H9 (cell line): ENCODE results near the gene NLRX1. TPM values are rescaled to one million over a fixed set of nuclear protein-coding genes. Genes with fewer than 3 reads are reported as not detected.
A peak's percentile ranks its signal among the peaks of the same experiment; 100 is the strongest.

Experiments
- DNase-seq: peaks from one replicate; pipeline ENCODE4 v3.0.0-alpha.2; 2017
- H2AFZ ChIP-seq: one replicate; pipeline ENCODE4 v1.6.1; 2013; ENCODE audit warnings: mild to moderate bottlenecking, low read length, control low read depth, moderate library complexity
- H2AK5ac ChIP-seq: 2 replicates; pipeline ENCODE4 v1.6.1; 2013; ENCODE audit warnings: low read length, control low read depth, mixed read lengths; ENCODE audit not compliant: insufficient read length
- H2BK120ac ChIP-seq: one replicate; pipeline ENCODE4 v1.6.1; 2013; ENCODE audit warnings: low read depth, mild to moderate bottlenecking, low read length, control low read depth, inconsistent platforms; ENCODE audit not compliant: poor library complexity, severe bottlenecking
- H2BK12ac ChIP-seq: 2 replicates; pipeline ENCODE4 v1.6.1; 2013; ENCODE audit warnings: low read length, control low read depth, mixed read lengths, low read depth; ENCODE audit not compliant: insufficient read length
- H2BK15ac ChIP-seq: 2 replicates; pipeline ENCODE4 v1.6.1; 2013; ENCODE audit warnings: low read depth, low read length, control low read depth
- H2BK20ac ChIP-seq: one replicate; pipeline ENCODE4 v1.6.1; 2013; ENCODE audit warnings: low read depth, mild to moderate bottlenecking, low read length, control low read depth, inconsistent platforms; ENCODE audit not compliant: poor library complexity, severe bottlenecking
- H2BK5ac ChIP-seq: 2 replicates; pipeline ENCODE4 v1.6.1; 2013; ENCODE audit warnings: low read length, control low read depth, mixed read lengths; ENCODE audit not compliant: insufficient read length
- H3K14ac ChIP-seq: 2 replicates; pipeline ENCODE4 v1.6.1; 2013; ENCODE audit warnings: low read length, control low read depth; ENCODE audit not compliant: insufficient read depth
- H3K18ac ChIP-seq: 2 replicates; pipeline ENCODE4 v1.6.1; 2013; ENCODE audit warnings: low read depth, mild to moderate bottlenecking, mixed read lengths, low read length, control low read depth; ENCODE audit not compliant: insufficient read length
- H3K23ac ChIP-seq: 2 replicates; pipeline ENCODE4 v1.6.1; 2013; ENCODE audit warnings: low read length, control low read depth, mixed read lengths, low read depth; ENCODE audit not compliant: insufficient read length
- H3K23me2 ChIP-seq: 2 replicates; pipeline ENCODE4 v1.6.1; 2013; ENCODE audit warnings: low read depth, mild to moderate bottlenecking, mixed read lengths, low read length, control low read depth; ENCODE audit not compliant: insufficient read length, poor library complexity, severe bottlenecking
- H3K27ac ChIP-seq: 2 replicates; pipeline ENCODE4 v1.5.1; 2013; ENCODE audit warnings: low read length, control low read depth, mixed read lengths, low read depth; ENCODE audit not compliant: insufficient read length
- H3K27me3 ChIP-seq: 2 replicates; pipeline ENCODE4 v1.6.1; 2013; ENCODE audit warnings: low read length, control low read depth, inconsistent platforms; ENCODE audit not compliant: insufficient read depth
- H3K4ac ChIP-seq: 2 replicates; pipeline ENCODE4 v1.6.1; 2013; ENCODE audit warnings: low read depth, mild to moderate bottlenecking, control low read depth, inconsistent platforms, low read length, moderate library complexity
- H3K4me1 ChIP-seq: 2 replicates; pipeline ENCODE4 v1.6.1; 2013; ENCODE audit warnings: low read length, control low read depth, inconsistent platforms; ENCODE audit not compliant: insufficient read depth
- H3K4me2 ChIP-seq: 2 replicates; pipeline ENCODE4 v1.6.1; 2013; ENCODE audit warnings: low read length, control low read depth, mixed read lengths; ENCODE audit not compliant: insufficient read length, insufficient read depth
- H3K56ac ChIP-seq: 2 replicates; pipeline ENCODE4 v1.6.1; 2013; ENCODE audit warnings: low read depth, mild to moderate bottlenecking, mixed read lengths, low read length, control low read depth; ENCODE audit not compliant: insufficient read length
- H3K79me1 ChIP-seq: 2 replicates; pipeline ENCODE4 v1.6.1; 2013; ENCODE audit warnings: low read depth, mild to moderate bottlenecking, moderate library complexity, low read length, control low read depth, inconsistent platforms; ENCODE audit not compliant: insufficient read depth, poor library complexity, severe bottlenecking
- H3K79me2 ChIP-seq: 2 replicates; pipeline ENCODE4 v1.6.1; 2013; ENCODE audit warnings: low read length, control low read depth, inconsistent platforms; ENCODE audit not compliant: insufficient read depth
- H3K9ac ChIP-seq: 2 replicates; pipeline ENCODE4 v1.6.1; 2013; ENCODE audit warnings: low read length, control low read depth, mixed read lengths; ENCODE audit not compliant: insufficient read length; ENCODE audit errors: extremely low read depth
- H3K9me3 ChIP-seq: one replicate; pipeline ENCODE4 v1.6.1; 2013; ENCODE audit warnings: low read depth, low read length, inconsistent platforms; ENCODE audit not compliant: control insufficient read depth
- H3T11ph ChIP-seq: one replicate; pipeline ENCODE4 v1.6.1; 2013; ENCODE audit warnings: mild to moderate bottlenecking, low read length, control low read depth, inconsistent platforms
- H4K20me1 ChIP-seq: one replicate; pipeline ENCODE4 v1.6.1; 2013; ENCODE audit not compliant: control insufficient read depth, insufficient read length, insufficient read depth
- H4K5ac ChIP-seq: 2 replicates; pipeline ENCODE4 v1.6.1; 2013; ENCODE audit warnings: low read depth, mild to moderate bottlenecking, mixed read lengths, low read length, control low read depth; ENCODE audit not compliant: insufficient read length
- H4K8ac ChIP-seq: replicated peaks from 2 replicates; pipeline ENCODE4 v1.6.1; 2013; ENCODE audit warnings: low read length, control low read depth, mixed read lengths, low read depth; ENCODE audit not compliant: insufficient read length
- H4K91ac ChIP-seq: 2 replicates; pipeline ENCODE4 v1.6.1; 2013; ENCODE audit warnings: low read depth, mild to moderate bottlenecking, moderate library complexity, mixed read lengths, low read length, control low read depth; ENCODE audit not compliant: insufficient read length
- H3K27ac Mint-ChIP-seq, 3 experiments: 2 replicates in 2 of 3; 3 replicates in 1 of 3; pipeline ENCODE4 v1.8.0; 2020 to 2021; ENCODE audit warnings: mixed read lengths in 3 of 3, mild to moderate bottlenecking in 1 of 3, moderate library complexity in 1 of 3
- H3K27me3 Mint-ChIP-seq: 2 replicates; pipeline ENCODE4 v1.8.0; 2021; ENCODE audit warnings: low read depth, mild to moderate bottlenecking, moderate library complexity, mixed read lengths
- H3K36me3 Mint-ChIP-seq, 3 experiments: 2 replicates in 2 of 3; 3 replicates in 1 of 3; pipeline ENCODE4 v1.8.0; 2020 to 2021; ENCODE audit warnings: low read depth in 3 of 3, mixed read lengths in 3 of 3; ENCODE audit not compliant: insufficient read depth in 1 of 3
- H3K4me1 Mint-ChIP-seq, 2 experiments: 2 replicates each; pipeline ENCODE4 v1.8.0; 2020; ENCODE audit warnings: mixed read lengths in 2 of 2
- H3K4me3 Mint-ChIP-seq, 2 experiments: 2 replicates in 1 of 2; 3 replicates in 1 of 2; pipeline ENCODE4 v1.8.0; 2020 to 2021; ENCODE audit warnings: mild to moderate bottlenecking in 2 of 2, mixed read lengths in 2 of 2, moderate library complexity in 1 of 2
- H3K9me3 Mint-ChIP-seq, 2 experiments: 2 replicates in 1 of 2; 3 replicates in 1 of 2; pipeline ENCODE4 v1.8.0; 2020; ENCODE audit warnings: mild to moderate bottlenecking in 2 of 2, mixed read lengths in 2 of 2, moderate library complexity in 1 of 2
- WGBS: extraction: QIAGEN DNeasy Blood & Tissue Kit; methylation state at CpG from one replicate; pipeline ENCODE4 v1.1.7; 2013; ENCODE audit warnings: missing lambda C conversion rate, low lambda C conversion rate, mixed read lengths; ENCODE audit not compliant: insufficient read length; ENCODE audit errors: extremely low coverage; 5-methylcytosine and 5-hydroxymethylcytosine counted together
- total RNA-seq: library from RNA; stranded (reverse); gene quantifications from 2 replicates; pipeline ENCODE4 v1.2.1, GENCODE V29; 2021
- TF ChIP-seq, protein P1 (sequence below): fragments of 200-600 bp; sonication (generic); conservative IDR thresholded peaks from 3 replicates; pipeline ENCODE4 v1.8.0; 2021; ENCODE audit warnings: antibody characterized with exemption, mild to moderate bottlenecking

Gene NLRX1
- total RNA-seq, 1 experiment from 2014 or later = 18.2 TPM

DNA sequence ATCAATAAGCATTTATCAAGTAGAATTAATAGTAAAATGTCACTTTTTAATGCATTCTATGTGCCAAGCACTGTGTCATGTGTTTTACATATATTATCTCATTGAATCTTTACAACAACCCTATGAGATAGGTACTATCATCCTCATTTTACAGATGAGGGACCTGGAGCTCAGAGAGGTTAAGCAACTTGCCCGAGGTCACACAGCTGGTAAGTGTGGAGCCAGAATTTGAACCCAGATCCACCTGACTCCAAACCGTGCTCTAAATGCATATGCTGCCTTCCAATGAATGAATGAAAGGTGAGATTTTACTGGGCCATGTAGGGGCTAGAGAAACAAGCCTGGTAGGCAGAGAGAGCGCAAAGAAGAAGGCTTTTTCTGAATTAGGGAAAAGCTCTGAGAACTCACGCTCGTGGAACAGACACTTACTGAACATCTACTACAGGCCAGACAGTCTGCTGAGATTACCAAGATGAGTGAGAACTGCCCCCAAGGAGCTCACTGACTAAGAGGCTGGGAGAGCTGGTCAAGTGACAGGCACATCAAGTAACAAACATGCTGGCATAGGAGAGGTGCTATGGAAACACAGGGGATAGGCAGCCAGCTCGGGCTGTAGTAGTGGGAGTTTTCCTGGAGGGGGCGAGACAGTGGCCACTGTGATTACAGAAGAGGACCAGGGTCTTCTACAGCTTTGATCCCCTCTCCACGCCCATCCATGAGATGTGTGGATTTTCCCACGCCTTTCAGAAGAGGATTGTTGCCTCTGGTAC is 15.3 kb upstream of the NLRX1 start:
- Histone ChIP-seq H3K79me1 (no peaks in the 10 kb centered on the region), H2BK5ac (no peak overlapping the region), H4K8ac (no peak overlapping the region), H2BK12ac (no peak overlapping the region), H3K27me3 (peaks cover 16% of the 10 kb centered on the region), H2BK120ac (no peak overlapping the region), H3K56ac (no peak overlapping the region), H3K23me2 (peaks cover 16% of the 10 kb centered on the region), H3K79me2 (no peaks in the 10 kb centered on the region), H3K9me3 (no peaks in the 10 kb centered on the region), H2AFZ (no peak overlapping the region), H3K9ac (no peak overlapping the region), H4K91ac (no peak overlapping the region), H4K20me1 (no peaks in the 10 kb centered on the region), H2AK5ac (no peak overlapping the region), H2BK20ac (no peak overlapping the region), H3K4ac (no peak overlapping the region), H3K18ac (no peak overlapping the region), H3T11ph (no peak overlapping the region), H2BK15ac (no peak overlapping the region), H3K4me2 (no peak overlapping the region), H3K4me1 (no peaks in the 10 kb centered on the region; the same call in 1 of the 2 replicates), H4K5ac (no peak overlapping the region), H3K23ac (no peak overlapping the region), H3K14ac (no peak overlapping the region), H3K27ac (no peak overlapping the region)
- no peak overlapping the region for H3K4me3 Mint-ChIP-seq
- TF ChIP-seq, protein P1, sequence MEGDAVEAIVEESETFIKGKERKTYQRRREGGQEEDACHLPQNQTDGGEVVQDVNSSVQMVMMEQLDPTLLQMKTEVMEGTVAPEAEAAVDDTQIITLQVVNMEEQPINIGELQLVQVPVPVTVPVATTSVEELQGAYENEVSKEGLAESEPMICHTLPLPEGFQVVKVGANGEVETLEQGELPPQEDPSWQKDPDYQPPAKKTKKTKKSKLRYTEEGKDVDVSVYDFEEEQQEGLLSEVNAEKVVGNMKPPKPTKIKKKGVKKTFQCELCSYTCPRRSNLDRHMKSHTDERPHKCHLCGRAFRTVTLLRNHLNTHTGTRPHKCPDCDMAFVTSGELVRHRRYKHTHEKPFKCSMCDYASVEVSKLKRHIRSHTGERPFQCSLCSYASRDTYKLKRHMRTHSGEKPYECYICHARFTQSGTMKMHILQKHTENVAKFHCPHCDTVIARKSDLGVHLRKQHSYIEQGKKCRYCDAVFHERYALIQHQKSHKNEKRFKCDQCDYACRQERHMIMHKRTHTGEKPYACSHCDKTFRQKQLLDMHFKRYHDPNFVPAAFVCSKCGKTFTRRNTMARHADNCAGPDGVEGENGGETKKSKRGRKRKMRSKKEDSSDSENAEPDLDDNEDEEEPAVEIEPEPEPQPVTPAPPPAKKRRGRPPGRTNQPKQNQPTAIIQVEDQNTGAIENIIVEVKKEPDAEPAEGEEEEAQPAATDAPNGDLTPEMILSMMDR = peak; percentile 53
- peak overlapping the region in 1 of 3 experiments; percentile 59; a peak in 1 of 7 replicates for H3K27ac Mint-ChIP-seq
- DNase-seq = peak; percentile 61
- peaks cover 58% of the 10 kb centered on the region for H3K27me3 Mint-ChIP-seq
- peaks cover 11 to 18% of the 10 kb centered on the region in 2 experiments for H3K4me1 Mint-ChIP-seq
- no CpG with 5 or more reads among the region's 9 CpGs for WGBS
- H3K36me3 Mint-ChIP-seq = no peaks in the 10 kb centered on the region; a peak in 1 of 7 replicates
- H3K9me3 Mint-ChIP-seq = no peaks in the 10 kb centered on the region
